Uterus (tissue), 2 donors: ENCODE data around the gene SEC16A.

ENCODE experiments used
- CTCF ChIP-seq, 4 experiments: fragments of 200-600 bp in 2 of 4; fragments of 450-650 bp in 2 of 4; sonication (generic) in 2 of 4; IDR thresholded peaks; one replicate each; pipeline ENCODE4 v1.5.1; 2016 to 2019; ENCODE audit warnings: antibody characterized with exemption in 4 of 4, mild to moderate bottlenecking in 2 of 4, moderate library complexity in 1 of 4
- POLR2A ChIP-seq, 2 donors: fragments of 450-650 bp; IDR thresholded peaks; one replicate each; pipeline ENCODE4 v1.6.1; 2016; ENCODE audit warnings: antibody characterized with exemption in 2 of 2, mild to moderate bottlenecking in 1 of 2, moderate library complexity in 1 of 2

- TF ChIP-seq CTCF (IDR thresholded peaks at IDR 0.05): no peak
- no peak for TF ChIP-seq POLR2A (IDR thresholded peaks at IDR 0.05)
Measured at GRCh38 chr9:136474021-136474640, 8.7 kb downstream of the SEC16A start.
